22Rv1 (cell line): ENCODE measurements around the gene CD2AP.
"Not testable (repeated sequence)": the region's sequence is repeated elsewhere in the genome, so short reads cannot be mapped to it uniquely, and the experiment has no call there.

Experiments used
- H3K27ac ChIP-seq: fragments of 450-650 bp; 2 replicates; pipeline ENCODE4 v1.5.1; 2017
- CTCF ChIP-seq: fragments of 450-650 bp; IDR thresholded peaks from 2 replicates; pipeline ENCODE4 v1.5.1; 2017; ENCODE audit warnings: mild to moderate bottlenecking
- ZFX ChIP-seq: fragments of 450-650 bp; IDR thresholded peaks from 2 replicates; pipeline ENCODE4 v1.6.1; 2017; ENCODE audit warnings: antibody characterized with exemption, borderline replicate concordance

The CD2AP gene

DNA sequence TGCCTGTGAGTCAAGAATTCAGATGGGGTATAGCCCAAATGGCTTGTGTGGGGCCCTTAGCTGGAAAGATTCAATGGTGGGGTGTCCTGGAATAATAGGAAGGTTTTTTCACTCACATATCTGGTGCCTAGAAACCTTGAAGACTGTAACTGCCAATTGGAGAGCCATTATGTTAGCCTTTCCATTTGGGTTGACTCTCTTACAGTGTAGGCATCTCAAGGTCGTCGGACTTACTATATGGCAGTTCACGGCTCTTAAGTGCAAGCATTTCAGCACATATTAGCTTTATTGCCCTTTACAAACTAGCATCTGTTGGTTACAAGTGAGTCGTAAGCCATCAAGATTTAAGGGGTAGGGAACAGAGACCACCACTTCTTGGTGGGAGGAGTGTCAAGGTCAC is 74.1 kb downstream of the CD2AP start:
- TF ChIP-seq ZFX: no peak
- H3K27ac ChIP-seq: 0 out of 2 replicates have a peak overlapping the region, but pooled peaks have one; percentile 10

- no peak overlapping the region for H3K27ac ChIP-seq
- TF ChIP-seq CTCF: no peak
- no peak for TF ChIP-seq ZFX
Observed at GRCh38 chr6:47552319-47552718, 74.7 kb downstream of the CD2AP start.

DNA sequence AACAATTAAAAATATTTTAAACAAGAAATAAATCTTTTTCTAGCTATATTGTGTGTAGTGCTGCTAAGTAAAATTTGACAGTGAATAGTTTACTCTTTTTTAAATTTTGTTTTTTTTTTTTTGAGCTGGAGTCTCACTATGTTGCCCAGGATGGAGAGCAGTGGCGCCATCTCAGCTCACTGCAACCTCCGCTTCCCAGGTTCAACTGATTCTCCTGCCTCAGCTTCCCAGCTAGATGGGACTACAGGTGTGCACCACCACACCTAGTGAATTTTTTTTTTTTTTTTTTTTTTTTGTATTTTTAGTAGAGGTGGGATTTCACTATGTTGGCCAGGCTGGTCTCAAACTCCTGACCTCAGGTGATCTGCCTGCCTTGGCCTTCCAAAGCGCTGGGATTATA is 75.7 kb downstream of the CD2AP start:
- not testable (repeated sequence) for H3K27ac ChIP-seq

DNA sequence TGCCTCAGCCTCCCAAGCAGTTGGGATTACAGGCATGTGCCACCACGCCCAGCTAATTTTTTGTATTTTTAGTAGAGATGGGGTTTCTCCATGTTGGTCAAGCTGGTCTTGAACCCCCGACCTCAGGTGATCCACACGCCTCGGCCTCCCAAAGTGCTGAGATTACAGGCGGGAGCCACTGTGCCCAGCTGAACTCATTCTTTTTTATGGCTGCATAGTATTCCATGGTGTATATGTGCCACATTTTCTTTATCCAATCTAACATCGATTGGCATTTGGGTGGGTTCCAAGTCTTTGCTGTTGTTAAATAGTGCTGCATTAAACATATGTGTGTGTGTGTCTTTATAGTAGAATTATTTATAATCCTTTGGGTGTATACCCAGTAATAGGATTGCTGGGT is 78.9 kb downstream of the CD2AP start:
- not testable (repeated sequence) for H3K27ac ChIP-seq

- no peak for TF ChIP-seq ZFX
- TF ChIP-seq CTCF: no peak
- H3K27ac ChIP-seq: no peak overlapping the region
Observed at GRCh38 chr6:47563162-47563561, 85.6 kb downstream of the CD2AP start.

DNA sequence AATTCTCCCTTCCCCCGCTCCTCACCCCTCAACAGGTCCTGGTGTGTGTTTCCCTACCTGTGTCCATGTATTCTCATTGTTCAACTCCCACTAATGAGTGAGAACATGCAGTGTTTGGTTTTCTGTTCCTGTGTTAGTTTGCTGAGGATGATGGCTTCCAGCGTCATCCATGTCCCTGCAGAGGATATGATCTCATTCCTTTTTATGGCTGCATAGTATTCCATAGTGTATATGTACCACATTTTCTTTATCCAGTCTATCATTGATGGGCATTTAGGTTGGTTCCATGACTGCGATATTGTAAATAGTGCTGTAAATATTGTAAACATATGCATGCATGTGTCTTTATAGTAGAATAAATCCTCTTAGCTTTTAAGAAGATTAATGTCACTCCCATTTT is 89.0 kb downstream of the CD2AP start:
- H3K27ac ChIP-seq: not testable (repeated sequence)

GRCh38 chr6:47567586-47567985 is 90.0 kb downstream of the CD2AP start:
- no peak overlapping the region for H3K27ac ChIP-seq
- TF ChIP-seq CTCF (no peak), ZFX (no peak)

GRCh38 chr6:47571488-47571887 is 93.9 kb downstream of the CD2AP start:
- H3K27ac ChIP-seq: no peak overlapping the region
- TF ChIP-seq ZFX (no peak), CTCF (no peak)

GRCh38 chr6:47573109-47573508 is 95.5 kb downstream of the CD2AP start:
- no peak overlapping the region for H3K27ac ChIP-seq
- TF ChIP-seq CTCF (no peak), ZFX (no peak)

DNA sequence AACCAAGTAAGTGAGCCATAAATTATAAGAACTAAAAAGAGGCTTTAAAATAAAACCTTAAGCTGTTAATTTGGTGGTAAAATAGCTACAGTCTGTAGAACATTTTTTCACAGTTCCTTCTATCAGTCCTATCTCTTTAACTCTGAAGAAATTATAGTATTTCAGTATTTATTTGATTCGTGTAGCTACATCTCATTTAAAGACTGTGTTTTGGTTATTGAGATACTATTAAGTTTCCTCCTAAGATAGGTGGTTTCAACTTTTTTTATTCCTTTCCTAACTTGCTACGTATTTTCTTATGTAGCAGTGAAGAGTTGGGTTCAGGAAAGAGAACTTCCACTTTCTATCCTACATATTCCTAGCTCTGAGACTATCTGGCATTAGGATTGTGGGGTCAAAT is 97.2 kb downstream of the CD2AP start:
- TF ChIP-seq ZFX (no peak), CTCF (no peak)
- H3K27ac ChIP-seq: no peak overlapping the region
